CD8-positive, alpha-beta memory T cell (primary cell): ENCODE data around the gene DDX43. TPM values are rescaled to one million over a fixed set of nuclear protein-coding genes. Genes with fewer than 3 reads are reported as not detected.

Experiments
- CTCF ChIA-PET: fragments of 350-600 bp; sonication (Branson Sonifier 250); formaldehyde crosslinking; loops from one replicate; lab custom pipeline; 2021; ENCODE audit warnings: antibody characterized with exemption; lab: Charles Lee
- POLR2A ChIA-PET: fragments of 350-600 bp; sonication (Branson Sonifier 250); formaldehyde crosslinking; loops from one replicate; lab custom pipeline; 2021; ENCODE audit warnings: antibody characterized with exemption; lab: Charles Lee
- DNase-seq, 5 donors: peaks; one replicate each; pipeline versions ENCODE4 v3.0.0 to v3.0.0-alpha.2; 2020 to 2022; ENCODE audit warnings: mixed read lengths in 1 of 5
- H3K27ac ChIP-seq: one replicate; pipeline ENCODE4 v1.7.0; 2013; ENCODE audit warnings: low read depth, mild to moderate bottlenecking, low read length, moderate library complexity
- H3K27me3 ChIP-seq: 2 replicates; pipeline ENCODE4 v1.7.0; 2013; ENCODE audit warnings: low read length, mild to moderate bottlenecking; ENCODE audit not compliant: insufficient read depth, poor library complexity, severe bottlenecking
- H3K36me3 ChIP-seq: 2 replicates; pipeline ENCODE4 v1.7.0; 2013; ENCODE audit warnings: mild to moderate bottlenecking, low read length, moderate library complexity; ENCODE audit not compliant: insufficient read depth
- H3K4me1 ChIP-seq: 2 replicates; pipeline ENCODE4 v1.7.0; 2013; ENCODE audit warnings: mild to moderate bottlenecking, low read length, moderate library complexity; ENCODE audit not compliant: insufficient read depth
- H3K4me3 ChIP-seq: 2 replicates; pipeline ENCODE4 v1.7.0; 2013; ENCODE audit warnings: mild to moderate bottlenecking, low read length
- H3K9me3 ChIP-seq: 2 replicates; pipeline ENCODE4 v1.7.0; 2013; ENCODE audit warnings: mild to moderate bottlenecking, low read length
- H3K27ac Mint-ChIP-seq, 8 donors: one replicate each; pipeline ENCODE4 v1.8.0; 2020 to 2021; ENCODE audit warnings: mixed read lengths in 8 of 8, mild to moderate bottlenecking in 6 of 8, inconsistent platforms in 3 of 8, moderate library complexity in 3 of 8
- H3K27me3 Mint-ChIP-seq, 2 donors: one replicate each; pipeline ENCODE4 v1.8.0; 2020 to 2021; ENCODE audit warnings: mixed read lengths in 2 of 2, mild to moderate bottlenecking in 1 of 2, moderate library complexity in 1 of 2
- H3K36me3 Mint-ChIP-seq, 3 donors: one replicate each; pipeline ENCODE4 v1.8.0; 2020 to 2021; ENCODE audit warnings: mixed read lengths in 3 of 3, inconsistent platforms in 1 of 3, mild to moderate bottlenecking in 1 of 3
- H3K4me1 Mint-ChIP-seq, 3 donors: one replicate each; pipeline ENCODE4 v1.8.0; 2020 to 2021; ENCODE audit warnings: mixed read lengths in 3 of 3, inconsistent platforms in 1 of 3, mild to moderate bottlenecking in 1 of 3
- H3K4me3 Mint-ChIP-seq, 7 donors: one replicate each; pipeline ENCODE4 v1.8.0; 2020 to 2021; ENCODE audit warnings: mixed read lengths in 7 of 7, mild to moderate bottlenecking in 6 of 7, moderate library complexity in 4 of 7, inconsistent platforms in 2 of 7
- H3K9me3 Mint-ChIP-seq, 5 donors: one replicate each; pipeline ENCODE4 v1.8.0; 2020 to 2022; ENCODE audit warnings: mixed read lengths in 5 of 5, mild to moderate bottlenecking in 3 of 5, moderate library complexity in 2 of 5, inconsistent platforms in 1 of 5
- polyA plus RNA-seq: library from polyadenylated mRNA; unstranded; fragments of 300-500 nt; fragmentation: Illumina TruSeq; gene quantifications from one replicate; pipeline ENCODE4 v1.2.3, GENCODE V29; 2021
- total RNA-seq, 2 experiments: library from RNA; stranded (reverse); gene quantifications; one replicate each; pipeline ENCODE4 v1.2.3, GENCODE V29; 2021

The DDX43 gene
- total and polyA plus RNA-seq, 3 experiments from 2014 or later, result 0.71 to 1.6 (median 0.98) TPM

DNA sequence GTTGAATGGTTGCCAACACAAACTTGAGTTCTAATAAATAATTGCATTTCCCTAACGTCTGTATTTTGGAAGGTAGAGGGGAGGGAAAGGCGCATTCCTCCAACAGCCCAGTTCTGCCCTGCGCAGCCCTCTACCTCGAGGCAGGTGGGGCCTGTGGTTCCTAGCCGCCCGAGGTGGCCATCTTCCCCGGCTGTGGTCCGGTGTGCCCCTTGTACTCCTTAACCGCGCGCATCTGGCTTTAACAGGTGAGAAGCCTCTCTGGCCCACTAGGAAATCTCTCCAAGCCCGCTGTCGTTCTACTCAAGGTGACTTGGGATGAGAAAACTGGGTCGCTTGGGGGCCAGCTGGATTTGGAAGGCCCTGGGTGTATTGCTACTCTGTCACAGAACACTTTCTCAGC is 30.5 kb upstream of the DDX43 start:
- no peak overlapping the region for H3K4me3 ChIP-seq
- ChIA-PET CTCF (interaction anchor here (1.1 kb wide), 1 partner anchor 24 kb away, joined by 3 read pairs; no protein-coding TSS in a partner anchor), POLR2A (no interaction called here)
- H3K27me3 ChIP-seq, result no peaks in the 10 kb centered on the region
- no peaks in the 10 kb centered on the region for H3K4me1 ChIP-seq
- no peak overlapping the region for H3K27ac ChIP-seq
- no peak for DNase-seq
- peaks cover 0 to 3% of the 10 kb centered on the region in 2 donors for H3K27me3 Mint-ChIP-seq
- no peak overlapping the region for H3K27ac Mint-ChIP-seq
- H3K36me3 Mint-ChIP-seq, result no peaks in the 10 kb centered on the region
- H3K36me3 ChIP-seq, result no peaks in the 10 kb centered on the region
- no peak overlapping the region for H3K4me3 Mint-ChIP-seq
- H3K9me3 ChIP-seq, result no peaks in the 10 kb centered on the region
- H3K9me3 Mint-ChIP-seq, result no peaks in the 10 kb centered on the region
- H3K4me1 Mint-ChIP-seq, result no peaks in the 10 kb centered on the region

DNA sequence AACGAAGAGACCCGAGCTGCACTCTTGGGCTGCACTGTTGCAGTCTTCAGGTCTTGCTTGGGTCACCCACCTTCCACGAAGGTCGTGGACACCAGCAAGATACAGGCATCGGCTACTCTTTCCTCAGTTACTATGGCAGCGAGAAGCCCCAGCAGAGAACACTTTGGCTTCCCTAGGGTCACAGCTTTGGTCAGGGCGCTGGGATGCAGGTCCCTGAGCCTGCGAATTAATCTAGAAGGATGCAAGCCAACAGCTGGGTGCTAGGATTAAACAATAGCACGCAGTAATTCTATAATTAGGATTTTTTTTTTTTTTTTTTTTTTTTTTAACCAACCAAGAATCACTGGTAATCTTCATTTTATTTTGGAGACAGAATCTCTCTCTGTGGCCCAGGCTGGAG is 30.1 kb upstream of the DDX43 start:
- DNase-seq, result no peak
- POLR2A ChIA-PET, result no interaction called here
- H3K36me3 ChIP-seq, result no peaks in the 10 kb centered on the region
- no peak overlapping the region for H3K4me3 ChIP-seq
- CTCF ChIA-PET, result interaction anchor here (1.0 kb wide), 1 partner anchor 24 kb away, joined by 3 read pairs; no protein-coding TSS in a partner anchor
- no peaks in the 10 kb centered on the region for H3K4me1 ChIP-seq
- Mint-ChIP-seq H3K9me3 (no peaks in the 10 kb centered on the region), H3K27me3 (peaks cover 0 to 3% of the 10 kb centered on the region in 2 donors), H3K4me1 (no peaks in the 10 kb centered on the region), H3K27ac (no peak overlapping the region), H3K36me3 (no peaks in the 10 kb centered on the region), H3K4me3 (no peak overlapping the region)
- no peak overlapping the region for H3K27ac ChIP-seq
- H3K27me3 ChIP-seq, result no peaks in the 10 kb centered on the region
- H3K9me3 ChIP-seq, result no peaks in the 10 kb centered on the region

DNA sequence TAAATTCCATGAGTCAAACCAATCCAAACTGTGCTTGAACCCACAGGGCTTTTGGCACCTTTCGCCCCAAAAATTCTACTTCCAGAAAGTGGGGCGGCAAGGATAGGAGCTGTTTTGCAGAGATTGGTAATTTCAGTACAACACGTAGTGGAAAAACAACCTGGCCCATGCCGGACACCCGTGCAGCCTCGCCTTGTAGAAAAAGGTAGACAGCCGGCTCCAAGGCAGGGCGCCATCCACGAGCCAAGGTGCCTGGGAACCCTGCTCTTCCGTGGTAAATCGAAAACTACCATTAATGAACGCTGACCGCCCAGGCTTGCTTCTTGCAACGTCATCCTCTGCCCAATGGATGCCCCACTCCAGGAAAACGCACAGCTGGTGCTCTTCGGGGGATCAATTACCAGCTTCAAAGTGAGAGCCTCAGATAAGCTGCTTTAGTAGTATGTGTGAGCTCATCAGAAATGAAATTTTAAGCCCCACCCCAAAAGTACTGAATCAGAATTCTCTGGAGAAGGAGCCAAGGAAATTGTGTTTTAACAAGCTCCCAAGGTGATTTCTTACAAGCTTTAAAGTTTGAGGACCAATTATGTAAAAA is 26.8 kb upstream of the DDX43 start:
- Histone ChIP-seq H3K36me3 (no peaks in the 10 kb centered on the region), H3K4me1 (no peaks in the 10 kb centered on the region), H3K4me3 (no peak overlapping the region), H3K27me3 (no peaks in the 10 kb centered on the region), H3K9me3 (no peaks in the 10 kb centered on the region), H3K27ac (no peak overlapping the region)
- H3K27ac Mint-ChIP-seq, result peak overlapping the region in 1 of 8 donors; percentile 24
- no peaks in the 10 kb centered on the region for H3K4me1 Mint-ChIP-seq
- POLR2A ChIA-PET, result interaction anchor here (0.7 kb wide), 1 partner anchor 70 kb away, joined by 16 read pairs; no protein-coding TSS in a partner anchor
- no peak overlapping the region for H3K4me3 Mint-ChIP-seq
- H3K9me3 Mint-ChIP-seq, result peaks cover 0 to 6% (median 3%) of the 10 kb centered on the region in 5 donors
- H3K27me3 Mint-ChIP-seq, result peaks cover 1 to 3% of the 10 kb centered on the region in 2 donors
- H3K36me3 Mint-ChIP-seq, result peaks cover 0 to under 1% (median 0%) of the 10 kb centered on the region in 3 donors
- CTCF ChIA-PET, result interaction anchor here (2.0 kb wide), 1 partner anchor 10 kb away, joined by 5 read pairs; no protein-coding TSS in a partner anchor
- DNase-seq, result no peak

DNA sequence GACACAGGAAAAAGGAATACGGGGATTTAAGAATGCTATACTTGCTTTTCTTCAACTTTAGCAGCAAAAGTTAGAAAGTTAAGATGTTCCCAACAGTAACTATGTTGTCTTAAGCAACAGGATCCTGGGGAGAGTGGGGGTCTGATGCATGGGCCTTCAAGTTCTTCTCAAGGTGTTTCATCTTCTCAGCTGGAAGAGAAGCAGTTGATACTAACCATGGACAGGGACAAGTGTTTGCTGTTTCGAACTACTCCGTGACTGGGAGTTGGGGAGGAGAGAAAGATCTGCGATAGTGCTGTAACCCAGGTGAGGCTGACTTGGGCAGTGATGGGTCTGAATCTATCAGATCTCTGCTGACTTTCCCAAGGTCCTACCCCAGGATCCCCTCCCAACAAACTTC is 26.0 kb upstream of the DDX43 start:
- no peak for DNase-seq
- H3K36me3 Mint-ChIP-seq, result peaks cover 0 to 3% (median 0%) of the 10 kb centered on the region in 3 donors
- peaks cover 1 to 3% of the 10 kb centered on the region in 2 donors for H3K27me3 Mint-ChIP-seq
- peaks cover 0 to 8% (median 3%) of the 10 kb centered on the region in 5 donors for H3K9me3 Mint-ChIP-seq
- POLR2A ChIA-PET, result no interaction called here
- Histone ChIP-seq H3K36me3 (no peaks in the 10 kb centered on the region), H3K27ac (no peak overlapping the region), H3K4me3 (no peak overlapping the region), H3K9me3 (no peaks in the 10 kb centered on the region), H3K4me1 (no peaks in the 10 kb centered on the region), H3K27me3 (no peaks in the 10 kb centered on the region)
- CTCF ChIA-PET, result no interaction called here
- H3K27ac Mint-ChIP-seq, result no peak overlapping the region
- H3K4me3 Mint-ChIP-seq, result no peak overlapping the region
- H3K4me1 Mint-ChIP-seq, result no peaks in the 10 kb centered on the region

- Histone ChIP-seq H3K27ac (no peak overlapping the region), H3K36me3 (no peaks in the 10 kb centered on the region), H3K4me1 (no peaks in the 10 kb centered on the region), H3K9me3 (no peaks in the 10 kb centered on the region), H3K4me3 (no peak overlapping the region), H3K27me3 (no peaks in the 10 kb centered on the region)
- Mint-ChIP-seq H3K4me1 (no peaks in the 10 kb centered on the region), H3K36me3 (peaks cover 0 to 3% (median 0%) of the 10 kb centered on the region in 3 donors), H3K9me3 (peaks cover 0 to 8% (median 3%) of the 10 kb centered on the region in 5 donors), H3K4me3 (no peak overlapping the region), H3K27ac (no peak overlapping the region), H3K27me3 (peaks cover 1 to 3% of the 10 kb centered on the region in 2 donors)
- ChIA-PET POLR2A (no interaction called here), CTCF (no interaction called here)
- DNase-seq, result no peak
These were observed 25.5 kb upstream of the DDX43 start for GRCh38 chr6:73369157-73369556.

GRCh38 chr6:73369563-73369962 is 25.1 kb upstream of the DDX43 start, which contains the start of gene OOEP:
Gene OOEP (minus strand): TSS chr6:73369897. CDS start chr6:73369792, 105 bp downstream.
- Histone ChIP-seq H3K27me3 (no peaks in the 10 kb centered on the region), H3K4me1 (no peaks in the 10 kb centered on the region), H3K27ac (no peak within 1 kb of the TSS), H3K9me3 (no peaks in the 10 kb centered on the region), H3K4me3 (no peak within 1 kb of the TSS), H3K36me3 (no peaks in the 10 kb centered on the region)
- Mint-ChIP-seq H3K4me3 (no peak within 1 kb of the TSS), H3K27me3 (peaks cover 1 to 3% of the 10 kb centered on the region in 2 donors), H3K4me1 (no peaks in the 10 kb centered on the region), H3K36me3 (peaks cover 0 to 3% (median 0%) of the 10 kb centered on the region in 3 donors), H3K9me3 (peaks cover 0 to 8% (median 3%) of the 10 kb centered on the region in 5 donors), H3K27ac (no peak within 1 kb of the TSS)
- DNase-seq, result no peak
- ChIA-PET POLR2A (no interaction called here), CTCF (no interaction called here)

GRCh38 chr6:73371984-73372383 is 22.6 kb upstream of the DDX43 start:
- Histone ChIP-seq H3K36me3 (no peaks in the 10 kb centered on the region), H3K4me3 (no peak overlapping the region), H3K4me1 (no peaks in the 10 kb centered on the region), H3K9me3 (no peaks in the 10 kb centered on the region), H3K27ac (no peak overlapping the region), H3K27me3 (no peaks in the 10 kb centered on the region)
- POLR2A ChIA-PET, result no interaction called here
- Mint-ChIP-seq H3K27me3 (peaks cover 0 to 1% of the 10 kb centered on the region in 2 donors), H3K9me3 (peaks cover 0 to 8% (median 3%) of the 10 kb centered on the region in 5 donors), H3K27ac (no peak overlapping the region), H3K4me1 (no peaks in the 10 kb centered on the region), H3K4me3 (no peak overlapping the region), H3K36me3 (peaks cover 0 to 3% (median 2%) of the 10 kb centered on the region in 3 donors)
- DNase-seq, result no peak
- CTCF ChIA-PET, result no interaction called here

- Histone ChIP-seq H3K27ac (no peak overlapping the region), H3K4me3 (no peak overlapping the region), H3K4me1 (no peaks in the 10 kb centered on the region), H3K27me3 (no peaks in the 10 kb centered on the region), H3K9me3 (no peaks in the 10 kb centered on the region), H3K36me3 (no peaks in the 10 kb centered on the region)
- Mint-ChIP-seq H3K27ac (no peak overlapping the region), H3K27me3 (peaks cover 0 to 1% of the 10 kb centered on the region in 2 donors), H3K4me1 (no peaks in the 10 kb centered on the region), H3K9me3 (peaks cover 0 to 8% (median 3%) of the 10 kb centered on the region in 5 donors), H3K4me3 (no peak overlapping the region), H3K36me3 (peaks cover 0 to 3% (median 3%) of the 10 kb centered on the region in 3 donors)
- DNase-seq, result no peak
- ChIA-PET POLR2A (no interaction called here), CTCF (no interaction called here)
These were observed 22.1 kb upstream of the DDX43 start for GRCh38 chr6:73372516-73372915.
